ENCODE measurements around the gene CAPN9.
"Not testable (repeated sequence)": the region's sequence is repeated elsewhere in the genome, so short reads cannot be mapped to it uniquely, and the experiment has no call there.

The CAPN9 gene

DNA sequence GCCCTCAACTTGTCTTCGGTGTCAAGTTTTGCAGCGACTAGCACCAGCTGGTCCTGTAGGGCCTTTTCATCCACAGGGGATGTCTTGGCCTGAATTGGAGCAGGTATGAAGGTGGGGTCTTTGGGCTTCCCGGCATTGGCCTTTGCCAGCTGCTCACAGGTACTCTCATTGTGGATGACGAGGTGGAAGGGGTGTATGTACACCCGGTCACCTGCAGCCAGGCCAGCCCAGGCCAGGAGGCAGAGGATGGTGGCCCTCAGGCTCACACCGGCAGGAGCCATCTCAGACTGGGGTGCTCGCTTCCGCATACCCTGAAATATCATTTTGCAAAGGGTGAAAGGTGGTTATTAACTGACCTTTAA is 36.7 kb upstream of the CAPN9 start:
- no peak for FAIRE-seq

DNA sequence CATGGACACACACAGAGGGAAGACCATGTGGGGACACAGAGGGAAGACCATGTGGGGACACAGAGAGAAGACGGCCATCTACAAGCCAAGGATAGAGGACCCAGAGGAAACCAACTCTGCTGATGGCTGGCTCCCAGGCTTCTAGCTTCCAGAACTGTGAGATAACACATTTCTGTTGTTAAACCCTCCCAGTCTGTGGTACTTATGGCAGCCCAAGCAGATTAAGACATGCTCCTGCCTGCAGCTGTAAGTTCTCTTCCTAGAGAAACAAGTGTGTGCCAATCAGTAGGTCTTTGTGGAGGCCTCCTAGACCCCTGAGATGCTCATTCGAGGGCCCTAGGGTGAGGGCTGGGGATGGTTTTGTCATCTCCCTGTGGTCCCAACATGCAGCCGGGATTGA is 35.9 kb upstream of the CAPN9 start:
- FAIRE-seq, result no peak

DNA sequence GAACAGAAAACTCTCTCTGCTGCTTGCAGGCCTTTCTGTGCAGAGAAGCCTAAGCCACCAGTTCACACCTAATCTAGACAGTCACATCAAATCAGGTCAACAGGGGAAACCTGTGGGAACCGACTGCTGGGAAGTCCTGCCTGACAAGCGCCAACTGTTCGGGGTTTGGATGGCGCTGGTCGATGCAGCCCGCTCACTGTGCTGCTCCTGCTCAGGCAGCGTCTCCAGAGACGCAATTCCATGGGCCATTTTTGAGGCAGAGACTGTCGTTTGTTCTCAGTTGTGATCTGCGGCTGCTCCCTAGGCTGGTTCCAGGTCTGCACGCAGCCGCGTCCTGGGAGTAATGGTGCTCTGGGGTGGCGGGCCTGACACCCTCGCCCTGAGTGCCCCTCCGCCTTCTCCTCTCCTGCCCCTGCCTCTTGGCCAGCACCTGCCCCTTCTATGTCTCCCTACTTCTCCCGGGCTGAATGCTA is 34.7 kb upstream of the CAPN9 start:
- FAIRE-seq, result no peak

DNA sequence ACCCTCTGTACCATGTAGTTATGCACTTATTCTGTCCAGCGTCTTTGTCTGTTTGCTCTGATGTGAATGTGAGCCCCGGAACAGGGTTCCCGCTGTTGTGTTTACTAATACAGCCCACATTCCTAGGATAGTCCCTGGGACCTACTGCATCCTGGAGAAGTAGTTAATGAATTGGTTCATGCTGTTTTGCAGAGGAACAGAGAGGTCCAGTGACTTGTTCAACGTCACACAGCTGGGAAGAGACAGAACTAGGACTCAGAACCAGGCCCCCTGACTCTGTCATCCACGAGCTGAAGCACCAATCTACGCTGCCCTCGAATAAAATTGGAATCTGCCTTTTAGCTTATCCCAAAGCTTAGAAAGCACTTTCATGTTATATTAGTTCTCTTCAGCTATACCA is 34.0 kb upstream of the CAPN9 start:
- FAIRE-seq, result no peak

DNA sequence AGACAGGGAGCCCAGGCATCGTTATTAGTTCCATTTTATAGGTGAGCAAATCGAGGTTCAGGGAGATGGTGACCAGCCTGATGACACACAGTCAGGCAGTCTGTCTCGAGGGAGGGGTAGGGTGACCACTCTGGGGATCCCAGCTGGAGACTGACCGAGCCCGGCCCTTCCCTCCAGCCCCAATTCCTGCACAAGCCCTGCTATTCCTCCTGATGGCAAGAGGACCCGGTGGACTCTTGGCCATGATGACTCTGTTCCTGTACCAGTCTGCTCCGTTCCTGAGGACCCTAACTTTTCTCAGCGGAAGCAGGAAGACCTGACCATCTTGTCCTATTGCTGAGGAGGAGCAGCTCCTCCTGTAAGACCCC is 33.7 kb upstream of the CAPN9 start:
- no peak for FAIRE-seq

DNA sequence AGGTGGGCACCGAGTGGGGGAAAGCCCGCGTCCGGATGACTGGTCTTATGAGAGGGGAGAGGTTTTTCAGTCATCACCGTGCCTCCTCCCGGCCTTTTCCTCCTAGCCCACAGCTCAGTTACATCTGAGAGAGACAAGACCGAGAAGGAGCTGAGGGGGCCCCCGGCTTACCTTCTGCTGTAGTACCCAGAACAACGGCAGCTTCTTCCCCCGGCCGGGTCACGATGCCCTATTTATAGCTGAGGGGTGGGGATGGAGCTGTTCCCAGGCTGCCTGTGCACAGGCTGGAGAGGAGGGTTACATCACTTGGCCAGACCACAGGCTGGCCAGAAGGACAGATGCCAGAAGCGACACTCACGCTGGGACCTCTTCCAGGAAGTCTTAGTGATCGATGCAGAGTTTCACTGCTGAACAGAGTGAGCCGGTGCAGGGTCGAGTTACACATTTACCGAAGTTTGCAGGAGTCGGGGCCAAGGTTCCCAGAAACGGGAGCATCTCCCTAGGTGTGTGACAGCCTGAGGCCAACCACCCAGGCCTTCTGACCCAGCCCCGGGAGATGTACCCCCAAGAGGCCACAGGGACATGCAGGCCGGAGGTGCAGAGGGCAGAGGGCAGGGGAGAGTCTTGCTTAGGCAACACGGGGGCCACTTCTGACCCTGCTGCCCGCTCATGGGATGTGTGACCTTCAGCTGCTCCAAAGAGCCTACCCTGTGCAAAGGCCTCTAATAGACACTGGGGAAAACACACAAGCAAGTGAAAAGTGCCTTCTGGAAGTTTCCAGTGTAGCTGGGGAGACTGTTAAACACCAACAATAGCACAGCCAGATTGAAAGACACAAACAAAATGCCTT is 33.0 kb upstream of the CAPN9 start, which contains the start of gene AGT:
Gene AGT (minus strand): TSS at position 208 of the 850 bp plus-strand sequence. CDS start 3,299 bp downstream, outside the sequence.
- FAIRE-seq, result no peak

DNA sequence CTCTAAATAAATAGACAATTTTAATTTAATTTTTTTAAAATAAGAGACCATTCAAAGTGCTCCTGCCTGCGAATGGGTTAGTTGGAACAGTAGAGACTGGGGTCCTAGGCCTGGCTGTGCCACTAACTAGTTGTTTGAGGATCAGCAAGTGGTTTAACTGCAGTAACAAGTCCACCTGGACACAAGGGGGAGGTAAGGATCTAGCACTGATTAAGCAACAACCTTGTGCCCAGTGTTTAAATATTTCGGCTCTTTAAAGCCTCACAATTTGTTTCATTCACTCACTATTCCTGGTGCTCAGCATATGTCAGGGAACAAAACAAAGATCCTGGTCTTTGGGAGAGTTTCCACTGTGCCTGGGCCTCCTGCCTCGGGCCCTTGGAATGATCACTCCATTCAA is 31.7 kb upstream of the CAPN9 start:
- no peak for FAIRE-seq

DNA sequence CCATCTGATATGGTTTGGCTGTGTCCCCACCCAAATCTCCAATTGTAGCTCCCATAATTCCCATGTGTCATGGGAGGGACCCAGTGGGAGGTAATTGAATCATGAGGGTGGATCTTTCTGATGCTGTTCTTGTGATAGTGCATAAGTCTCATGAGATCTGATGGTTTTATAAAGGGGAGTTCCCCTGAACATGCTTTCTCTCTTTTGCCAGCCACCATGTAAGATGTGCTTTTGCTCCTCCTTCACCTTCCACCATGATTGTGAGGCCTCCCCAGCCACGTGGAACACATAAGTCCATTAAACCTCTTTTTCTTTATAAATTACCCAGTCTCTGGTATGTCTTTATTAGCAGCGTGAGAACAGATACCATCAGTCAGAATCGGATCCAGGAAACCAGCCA is 30.7 kb upstream of the CAPN9 start:
- FAIRE-seq, result not testable (repeated sequence)

DNA sequence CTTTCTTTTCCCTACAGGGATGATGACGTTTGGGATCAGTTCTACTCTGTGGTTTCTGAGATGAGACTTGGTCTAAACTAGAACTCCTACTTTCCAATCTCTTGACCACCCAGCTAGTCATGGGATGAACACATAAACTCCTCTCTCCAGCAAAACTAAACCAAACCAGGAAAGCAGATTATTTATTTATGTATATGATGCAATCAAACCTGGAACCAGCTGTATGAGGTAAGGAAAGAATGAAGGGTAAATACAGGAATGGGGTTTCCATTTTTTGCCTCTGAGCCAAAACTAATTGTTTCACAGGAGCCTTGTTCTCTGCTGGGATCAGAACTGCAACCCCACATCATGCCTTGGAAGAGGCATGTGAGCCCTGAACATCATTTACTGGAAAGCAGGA is 29.9 kb upstream of the CAPN9 start:
- no peak for FAIRE-seq

DNA sequence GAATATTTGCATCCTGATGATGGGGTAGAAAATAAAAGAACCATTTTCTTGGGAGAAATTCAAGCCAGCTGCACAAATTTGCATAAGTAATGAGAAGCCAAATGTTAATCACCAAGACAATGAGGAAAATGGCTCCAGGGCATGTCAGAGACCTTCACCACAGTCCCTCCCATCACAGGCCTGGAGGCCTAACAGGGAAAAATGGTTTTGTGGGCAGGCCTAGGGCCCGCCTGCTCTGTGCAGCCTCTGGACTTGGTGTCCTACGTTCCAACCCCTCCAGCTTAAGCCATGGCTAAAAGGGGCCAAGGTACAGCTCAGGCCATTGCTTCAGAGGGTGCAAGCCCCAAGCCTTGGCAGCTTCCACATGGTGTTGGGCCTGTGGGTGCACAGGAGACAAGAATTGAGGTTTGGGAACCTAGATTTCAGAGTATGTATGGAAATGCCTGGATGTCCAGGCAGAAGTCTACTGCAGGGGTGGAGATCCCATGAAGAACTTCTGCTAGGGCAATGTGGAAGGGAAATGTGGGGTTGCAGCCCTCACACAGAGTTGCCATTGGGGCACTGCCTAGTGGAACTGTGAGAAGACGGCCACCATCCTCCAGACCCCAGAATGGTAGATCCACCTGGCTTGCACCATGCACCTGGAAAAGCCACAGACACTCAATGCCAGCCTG is 25.2 kb upstream of the CAPN9 start:
- FAIRE-seq, result not testable (repeated sequence)

DNA sequence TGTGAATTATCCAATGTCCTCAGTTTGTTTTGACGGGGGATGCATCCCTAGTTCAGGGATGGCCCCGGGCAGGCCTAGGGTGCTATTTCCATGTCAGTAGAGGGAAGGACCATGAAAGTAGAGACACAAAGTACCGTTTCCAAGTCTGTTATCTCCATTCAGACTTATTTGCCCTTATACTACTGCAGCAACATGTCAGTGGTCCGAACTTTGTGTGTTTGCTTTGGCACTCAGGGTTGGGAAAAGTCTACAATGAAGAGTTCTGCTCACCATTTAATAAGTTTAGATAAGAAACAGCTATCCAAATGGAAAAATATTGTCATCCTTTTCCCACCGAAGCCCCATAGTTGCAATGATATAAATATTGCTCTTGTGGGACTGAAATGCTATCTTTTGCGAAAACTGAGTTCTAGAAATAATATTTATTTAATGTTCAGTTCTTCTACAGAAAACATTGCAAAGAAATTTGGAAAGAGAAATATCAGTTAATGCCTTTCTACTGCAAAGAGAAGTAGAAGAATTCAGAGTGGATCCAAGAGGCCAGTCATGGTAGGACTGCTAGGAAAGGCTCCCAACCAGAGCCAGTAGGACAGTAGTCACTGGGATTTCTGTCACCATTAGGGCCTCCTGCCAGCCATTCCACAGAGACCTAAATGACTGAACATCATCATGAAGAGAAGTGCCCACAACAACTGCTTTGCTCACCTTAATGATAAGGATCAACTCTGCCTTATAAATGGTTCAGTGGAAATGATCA is 21.8 kb upstream of the CAPN9 start:
- FAIRE-seq, result no peak

DNA sequence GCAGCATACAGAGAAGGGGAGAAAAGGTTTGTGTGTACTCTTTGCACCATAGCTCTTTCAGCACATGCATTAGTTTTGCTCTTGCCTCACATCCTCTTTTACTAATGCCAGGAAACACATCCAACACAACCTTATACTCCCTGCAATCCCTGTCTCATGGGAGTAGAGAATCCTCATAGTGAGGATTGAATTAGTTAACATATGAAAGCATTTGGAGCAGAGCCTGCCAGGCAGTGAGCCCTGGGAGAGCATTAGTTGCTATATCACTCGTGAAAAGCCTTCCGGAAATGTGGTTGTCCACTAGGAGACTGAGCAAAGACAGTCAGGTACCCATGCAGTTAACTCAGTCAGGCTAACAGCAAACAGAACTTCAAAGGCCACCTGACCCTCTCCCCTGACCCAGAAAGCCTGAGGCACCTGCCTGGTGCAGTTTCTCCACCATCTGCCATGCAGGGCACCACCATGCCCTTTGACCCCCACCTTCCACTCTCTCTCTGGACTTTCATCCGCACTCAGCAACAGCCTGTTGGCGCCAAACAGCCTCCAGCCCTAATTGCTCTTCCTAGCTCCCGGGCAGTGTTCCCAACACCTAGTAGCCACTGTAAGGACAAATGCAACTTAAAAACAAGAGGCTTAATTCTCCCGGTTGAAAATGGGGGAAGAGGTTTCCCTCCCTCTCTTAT is 18.3 kb upstream of the CAPN9 start:
- FAIRE-seq, result no peak

DNA sequence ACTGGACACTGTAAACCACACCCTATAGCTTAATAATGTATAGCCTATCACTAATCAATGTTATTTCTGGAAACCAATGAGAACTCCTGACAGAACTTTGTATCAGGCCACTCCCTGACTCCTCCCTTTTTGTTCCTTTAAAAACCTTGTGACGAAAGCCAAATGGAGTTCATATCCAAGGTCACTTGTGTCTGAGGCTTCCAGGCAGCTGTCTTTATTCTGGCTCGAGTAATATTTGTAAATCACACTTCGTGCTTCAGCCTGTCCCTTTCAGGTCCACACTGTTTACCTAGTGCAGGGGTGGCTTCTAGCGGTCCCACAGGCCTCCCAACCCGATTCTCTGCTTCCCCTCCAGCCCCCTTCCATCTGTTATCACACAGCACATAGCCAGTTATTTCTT is 16.2 kb upstream of the CAPN9 start:
- FAIRE-seq, result no peak

DNA sequence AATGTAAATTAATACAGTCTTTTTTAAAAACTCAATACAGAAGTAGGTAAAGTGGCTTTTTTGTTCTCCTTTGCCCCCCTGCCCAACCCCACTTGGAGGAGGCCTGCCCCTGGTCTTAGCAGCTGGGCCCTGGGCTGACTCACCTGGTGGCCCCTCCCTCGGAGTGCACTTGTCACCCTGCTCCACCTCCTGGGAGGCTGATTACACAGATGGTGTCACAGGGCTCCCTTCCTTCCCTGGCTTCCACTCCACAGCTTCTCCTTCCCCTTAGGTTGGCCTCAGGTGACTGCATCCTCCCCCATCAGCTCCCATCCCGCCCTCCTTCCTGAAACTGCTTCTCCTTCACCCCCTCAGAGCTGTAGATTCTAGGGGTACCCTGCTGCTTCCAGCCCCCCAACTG is 11.7 kb upstream of the CAPN9 start:
- FAIRE-seq, result no peak

DNA sequence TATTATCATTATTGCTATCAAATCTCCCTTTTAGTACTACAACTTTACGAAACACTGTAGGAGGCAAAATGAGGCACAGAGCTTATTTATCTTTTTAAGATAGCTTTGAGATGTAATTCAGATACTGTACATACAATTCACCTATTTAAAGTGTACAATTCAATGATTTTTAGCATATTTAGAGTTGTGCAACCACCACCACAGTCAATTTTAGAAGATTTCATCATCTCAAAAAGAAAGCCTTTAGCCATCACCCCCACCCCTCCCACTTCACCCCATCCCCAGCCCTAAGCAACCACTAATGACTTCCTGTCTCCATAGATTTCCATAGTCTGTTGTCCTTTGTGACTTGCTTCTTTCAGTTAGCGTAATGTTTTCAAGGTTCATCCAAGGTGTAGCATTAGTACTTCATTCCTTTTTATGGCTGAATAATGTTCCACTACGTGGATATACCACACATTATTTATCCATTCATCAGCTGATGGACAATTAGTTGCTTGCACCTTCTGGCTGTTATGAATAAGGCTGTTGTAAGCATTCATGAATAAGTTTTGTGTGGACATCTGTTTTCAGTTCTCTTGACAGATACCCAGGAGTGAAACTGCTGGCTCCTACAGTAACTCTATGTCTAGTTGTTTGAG is 9.4 kb upstream of the CAPN9 start:
- no peak for FAIRE-seq

DNA sequence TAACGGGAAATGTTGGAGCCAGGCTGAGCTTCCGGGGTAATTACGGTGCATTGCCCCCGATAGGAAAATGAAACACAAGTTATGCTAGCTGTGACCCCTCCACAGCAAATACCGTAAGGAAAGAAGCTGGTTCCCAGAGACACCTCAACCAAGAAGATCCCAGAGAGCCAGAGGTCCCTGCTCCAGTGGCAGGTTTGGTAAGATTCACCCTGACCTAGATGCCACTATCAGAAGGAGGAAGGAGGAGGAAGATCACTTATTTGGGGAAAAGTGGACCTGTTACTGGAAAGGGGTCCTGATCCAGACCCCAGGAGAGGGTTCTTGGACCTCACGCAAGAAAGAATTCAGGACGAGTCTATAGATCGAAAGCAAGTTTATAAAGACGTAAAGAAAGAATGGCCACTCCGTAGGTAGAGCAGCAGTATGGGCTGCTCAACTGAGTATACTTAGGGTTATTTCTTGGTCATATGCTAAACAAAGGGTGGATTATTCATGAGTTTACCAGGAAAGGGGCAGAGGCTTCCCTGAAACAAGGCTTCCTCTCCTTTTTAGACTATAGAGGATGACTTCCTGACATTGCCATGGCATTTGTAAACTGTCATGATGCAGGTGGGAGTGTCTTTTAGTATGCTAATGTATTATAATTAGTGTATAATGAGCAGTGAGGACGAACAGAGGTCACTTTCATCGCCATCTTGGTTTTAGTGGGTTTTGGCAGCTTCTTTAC is 7.5 kb upstream of the CAPN9 start:
- no peak for FAIRE-seq

DNA sequence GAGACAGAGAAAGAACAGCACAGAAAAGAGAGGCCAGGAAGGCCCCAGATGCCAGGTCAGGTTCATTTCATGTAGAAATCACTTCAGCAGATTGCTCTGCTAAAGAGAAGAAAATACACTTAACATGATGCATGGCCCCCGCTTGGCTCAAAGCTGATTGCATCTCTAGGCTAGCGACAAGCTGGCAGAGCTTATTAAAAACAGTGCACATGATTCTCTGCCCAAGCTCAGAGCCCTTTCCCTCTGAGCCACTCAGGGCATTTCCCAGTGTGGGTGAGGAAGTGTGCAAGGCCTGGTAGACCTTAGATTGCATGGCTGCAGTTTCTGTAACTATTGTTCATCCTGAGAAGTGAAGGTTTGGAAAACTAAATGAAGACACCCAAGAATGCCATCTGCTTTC is 3.3 kb upstream of the CAPN9 start:
- no peak for FAIRE-seq

DNA sequence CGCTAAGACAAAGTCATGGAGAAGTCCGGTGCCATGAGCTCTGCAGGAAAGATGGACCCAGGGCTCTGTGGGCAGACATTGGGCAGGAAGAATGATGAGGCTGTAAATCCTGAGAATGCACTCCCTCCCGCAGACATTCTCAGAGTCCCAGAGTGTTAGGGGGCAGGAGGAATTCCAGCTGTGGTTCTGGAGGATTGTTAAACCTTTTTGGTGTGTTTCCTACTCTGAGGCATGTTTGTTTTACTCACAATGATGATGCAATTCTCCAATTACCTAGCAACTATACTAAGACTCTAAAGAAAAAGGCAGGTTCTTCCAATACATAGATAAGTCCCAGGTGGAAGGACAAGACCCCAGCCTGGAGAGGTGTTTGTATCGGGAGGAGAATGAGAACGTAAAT is 2.8 kb upstream of the CAPN9 start:
- FAIRE-seq, result no peak

DNA sequence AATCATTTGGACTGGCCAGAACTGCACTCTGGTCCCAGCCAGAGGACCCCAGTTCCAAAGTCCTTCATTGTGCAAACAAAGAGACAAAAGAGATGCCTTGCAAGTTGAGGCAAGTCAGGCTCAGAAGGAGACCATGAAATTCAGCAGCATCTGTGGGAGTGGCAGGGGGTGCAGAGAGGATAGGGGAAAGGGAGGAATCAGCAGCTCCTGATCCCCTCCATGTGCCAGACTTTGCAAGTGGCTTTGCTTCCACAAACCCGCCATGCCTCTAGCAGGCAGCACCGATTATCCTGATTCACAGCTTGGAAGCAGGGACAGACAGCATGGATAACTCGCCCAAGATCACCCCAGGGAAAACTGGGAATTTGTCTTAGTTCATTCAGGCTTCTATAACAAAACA is 2.1 kb upstream of the CAPN9 start:
- no peak for FAIRE-seq

DNA sequence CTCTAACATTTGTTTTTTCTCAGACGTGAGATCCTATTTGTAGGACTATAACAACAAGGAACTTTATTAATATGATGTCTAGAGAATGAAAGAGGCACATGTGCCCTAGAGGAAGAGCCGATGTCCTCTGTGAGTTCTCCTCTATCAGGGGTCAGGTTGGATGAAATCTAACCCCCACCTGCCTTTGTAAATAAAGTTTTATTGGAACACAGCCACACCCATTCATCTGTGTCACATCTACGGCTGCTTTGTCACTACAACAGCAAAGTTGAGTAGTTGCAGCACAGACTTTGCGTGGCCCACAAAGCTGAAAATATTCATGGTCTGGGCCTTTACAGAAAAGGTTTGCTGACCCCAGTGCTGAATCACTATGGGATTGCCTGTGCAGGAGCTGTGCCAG is 571 bp upstream of the CAPN9 start:
- FAIRE-seq, result no peak

DNA sequence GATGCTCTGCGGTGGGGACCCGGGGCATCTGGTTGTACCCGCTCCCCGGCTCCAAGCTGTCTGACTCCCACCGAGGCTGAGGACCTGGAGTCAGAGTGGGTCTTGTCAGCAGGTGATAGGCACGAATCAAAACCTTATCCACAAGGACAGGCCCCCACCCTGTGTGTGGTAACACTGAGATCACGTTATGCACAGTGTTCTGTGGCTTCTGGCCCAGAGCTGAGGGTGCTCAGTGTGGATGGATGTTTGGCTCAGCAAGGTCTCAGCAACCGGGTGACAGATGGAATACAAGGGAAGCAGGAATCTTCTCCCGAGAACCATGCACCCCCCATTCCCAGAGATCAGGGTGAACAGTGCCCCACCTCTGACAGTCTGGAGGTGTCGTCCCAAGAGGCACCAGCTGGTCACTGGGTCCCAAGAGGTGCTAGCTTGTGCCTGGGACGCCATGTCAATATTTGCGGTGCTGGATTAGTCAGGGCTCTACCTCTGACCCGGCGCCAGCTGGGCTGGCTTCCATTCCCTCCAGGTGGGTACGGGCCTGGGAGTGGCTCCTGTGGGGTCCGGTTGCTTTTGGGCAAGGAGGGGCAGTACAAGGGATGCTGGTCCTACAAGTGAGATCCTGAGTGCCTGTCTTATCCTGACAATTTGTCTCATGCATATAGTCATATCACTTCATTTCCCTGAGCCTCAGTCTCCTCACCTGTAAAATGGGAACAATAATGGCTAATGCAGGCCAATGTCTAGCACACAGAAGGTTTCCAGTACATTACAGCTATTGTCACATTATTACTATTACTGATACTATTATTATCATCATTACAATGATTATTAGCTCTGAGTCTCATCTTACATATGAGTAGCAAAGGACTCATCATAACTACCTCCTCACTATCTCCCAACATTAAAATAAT is 957 bp downstream of the CAPN9 start:
- FAIRE-seq, result no peak

All from endometrium (tissue), 2 donors.